GM19238 (cell line): ENCODE measurements around the gene VN1R5.
"Not testable (repeated sequence)": the region's sequence is repeated elsewhere in the genome, so short reads cannot be mapped to it uniquely, and the experiment has no call there.

Source experiments
- DNase-seq: peaks from one replicate; pipeline ENCODE4 v3.0.0; 2011; ENCODE audit warnings: low spot score; ENCODE audit not compliant: insufficient read length

VN1R5 gene

DNA sequence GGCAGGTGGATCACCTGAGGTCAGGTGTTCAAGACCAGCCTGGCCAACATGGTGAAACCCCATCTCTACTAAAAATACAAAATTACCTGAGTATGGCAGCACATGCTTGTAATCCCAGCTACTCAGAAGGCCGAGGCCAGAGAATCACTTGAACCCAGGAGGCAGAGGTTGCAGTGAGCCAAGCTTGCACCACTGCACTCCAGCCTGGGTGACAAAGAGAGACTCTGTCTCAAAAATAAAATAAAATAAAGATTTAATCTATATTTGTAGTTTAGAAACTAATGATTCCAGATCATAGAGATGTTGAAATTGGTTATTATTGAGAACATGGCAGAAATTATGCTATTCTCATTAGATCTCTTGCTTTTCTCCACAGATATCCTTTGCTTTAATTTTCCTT lies at the start of gene VN1R5:
Gene VN1R5, plus strand, starts transcription at position 301 of the 400 bp plus-strand sequence.
- not testable (repeated sequence) for DNase-seq

DNA sequence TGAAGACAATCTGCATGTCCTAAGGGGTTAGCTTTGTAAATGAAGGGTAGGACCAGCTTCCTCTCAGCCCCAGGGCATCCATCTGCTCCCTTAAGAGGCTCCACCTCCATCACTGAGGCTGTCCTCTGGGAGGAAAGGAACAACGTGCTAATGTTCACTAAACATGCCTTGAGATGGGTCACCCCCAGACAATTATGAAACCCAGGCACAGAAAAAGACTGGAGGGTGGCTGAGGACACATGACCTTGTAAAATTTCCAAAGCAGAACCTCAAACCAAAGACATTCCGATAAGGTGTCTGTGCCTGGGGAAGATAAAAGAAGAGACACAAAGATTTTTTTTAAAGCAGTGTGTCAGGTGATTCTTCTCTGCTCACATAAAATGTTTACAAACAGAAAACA lies 46.5 kb upstream of the VN1R5 start:
- no peak for DNase-seq

GRCh38 chr1:247210062-247210375 lies 45.9 kb upstream of the VN1R5 start:
- no peak for DNase-seq

- DNase-seq: peak; percentile 79
Measured at GRCh38 chr1:247210376-247211117, 45.3 kb upstream of the VN1R5 start.

- no peak for DNase-seq
Measured at GRCh38 chr1:247211339-247211738, 44.5 kb upstream of the VN1R5 start.

DNA sequence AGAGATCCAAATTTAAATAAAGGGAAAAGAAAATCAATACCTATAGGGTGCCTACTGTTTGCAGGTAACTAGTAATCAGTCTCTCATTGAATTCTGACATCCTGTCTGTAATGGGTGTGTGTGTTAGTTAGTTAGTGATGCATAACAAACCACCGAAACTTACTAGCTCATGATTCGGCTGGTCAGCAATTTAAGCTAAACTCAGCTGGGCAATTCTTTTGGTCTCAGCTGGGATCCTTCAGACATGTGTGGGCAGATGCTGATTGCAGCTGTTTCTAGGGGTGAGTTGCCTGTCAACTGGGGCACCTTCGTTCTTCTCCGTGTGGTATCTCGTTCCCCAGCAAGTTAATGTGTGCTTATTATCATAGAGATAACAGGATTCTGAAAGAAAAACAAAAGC lies 43.9 kb upstream of the VN1R5 start:
- peak; percentile 19 for DNase-seq

DNA sequence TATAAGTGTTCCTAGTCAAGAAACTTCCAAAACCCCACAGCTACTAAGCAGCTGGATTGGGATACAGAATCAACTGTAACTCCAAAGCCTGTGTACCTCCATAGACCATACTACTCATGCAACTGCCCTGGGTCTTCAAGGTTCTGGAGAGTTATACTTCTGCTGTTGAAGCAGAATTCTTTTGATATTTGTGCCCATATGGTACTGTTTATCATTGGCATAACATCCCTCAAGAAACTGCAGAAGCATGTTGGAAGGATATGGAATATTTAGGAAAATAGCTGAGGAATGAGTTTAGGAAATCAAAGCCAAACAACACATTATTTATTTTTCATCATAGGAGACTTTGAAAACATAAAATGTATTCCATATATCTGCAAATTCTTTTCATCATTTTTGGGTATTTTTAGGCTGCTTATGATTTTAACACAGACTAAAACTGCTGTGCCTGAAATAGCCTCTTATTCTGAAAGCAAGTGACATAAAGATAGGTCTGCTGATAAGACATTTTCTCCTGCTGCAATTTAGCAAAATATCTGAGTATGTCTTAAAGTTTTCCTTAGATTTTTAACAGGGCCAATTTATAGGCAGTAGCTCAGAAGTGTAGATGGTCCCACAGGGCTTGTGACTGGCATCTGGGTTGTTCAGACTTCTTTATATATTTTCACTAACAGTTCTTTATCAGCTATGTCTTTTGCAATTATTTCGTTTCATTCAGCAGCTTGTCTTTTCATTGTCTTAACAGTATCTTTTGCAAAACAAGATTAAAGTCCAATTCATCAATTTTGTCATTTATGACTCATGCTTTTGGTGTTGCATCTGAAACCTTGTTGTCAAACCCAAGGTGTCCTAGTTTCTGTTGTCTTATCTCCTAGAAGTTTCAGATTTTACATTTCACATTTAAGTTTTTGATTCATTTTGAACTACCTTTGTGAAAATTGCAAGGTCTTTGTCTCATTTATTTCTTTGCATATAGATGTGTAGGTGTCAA lies 43.0 kb upstream of the VN1R5 start:
- DNase-seq: no peak

- DNase-seq: no peak
Measured at GRCh38 chr1:247216261-247216660, 39.6 kb upstream of the VN1R5 start.

- no peak for DNase-seq
Measured at GRCh38 chr1:247218121-247218651, 37.7 kb upstream of the VN1R5 start.

DNA sequence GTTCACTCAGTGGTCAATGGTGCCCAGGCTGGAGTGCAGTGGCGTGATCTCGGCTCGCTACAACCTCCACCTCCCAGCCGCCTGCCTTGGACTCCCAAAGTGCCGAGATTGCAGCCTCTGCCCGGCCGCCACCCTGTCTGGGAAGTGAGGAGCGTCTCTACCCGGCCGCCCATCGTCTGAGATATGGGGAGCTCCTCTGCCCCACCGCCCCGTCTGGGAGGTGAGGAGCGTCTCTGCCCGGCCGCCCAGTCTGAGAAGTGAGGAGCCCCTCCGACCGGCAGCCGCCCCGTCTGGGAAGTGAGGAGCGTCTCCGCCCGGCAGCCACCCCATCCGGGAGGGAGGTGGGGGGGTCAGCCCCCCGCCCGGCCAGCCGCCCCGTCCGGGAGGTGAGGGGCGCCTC lies 35.6 kb upstream of the VN1R5 start:
- not testable (repeated sequence) for DNase-seq

DNA sequence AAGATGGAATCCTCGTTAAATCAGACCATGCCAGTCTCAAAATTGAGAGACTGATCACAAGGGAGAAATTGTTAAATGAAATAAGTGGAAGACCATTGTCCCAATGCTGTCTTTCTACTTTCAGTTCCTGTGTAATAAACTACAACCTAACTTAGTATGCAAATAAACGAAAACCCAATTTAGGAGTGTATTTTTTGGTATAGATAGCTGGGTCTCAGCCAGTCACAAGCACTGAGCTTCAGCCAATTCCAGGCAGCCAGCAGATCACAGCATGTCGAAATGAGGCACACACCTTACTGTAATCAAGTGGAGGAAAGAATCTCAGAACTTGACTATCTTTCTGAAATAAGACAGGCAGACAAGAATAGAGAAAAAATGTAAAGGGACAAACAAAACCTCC lies 33.0 kb upstream of the VN1R5 start:
- DNase-seq: no peak

- DNase-seq: no peak
Measured at GRCh38 chr1:247224822-247225221, 31.1 kb upstream of the VN1R5 start.

DNA sequence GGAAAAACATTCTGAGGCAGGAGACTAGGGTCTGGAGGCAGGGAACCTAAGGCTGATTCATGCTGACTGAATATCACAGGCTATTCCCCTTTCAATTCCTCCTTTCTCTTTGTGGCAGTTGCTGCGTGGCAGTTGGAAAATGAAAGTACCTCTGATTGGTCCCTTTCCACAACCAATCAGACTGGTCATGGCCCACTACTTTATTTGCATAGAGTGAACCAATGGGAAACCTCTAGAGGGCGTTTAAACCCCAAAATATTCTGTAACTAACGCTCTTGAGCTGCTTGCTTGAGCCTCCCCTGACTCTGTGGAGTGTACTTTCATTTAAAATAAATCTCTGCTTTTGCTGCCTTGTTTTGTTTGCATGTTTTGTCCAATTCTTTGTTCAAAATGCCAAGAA lies 27.7 kb upstream of the VN1R5 start:
- DNase-seq: no peak

DNA sequence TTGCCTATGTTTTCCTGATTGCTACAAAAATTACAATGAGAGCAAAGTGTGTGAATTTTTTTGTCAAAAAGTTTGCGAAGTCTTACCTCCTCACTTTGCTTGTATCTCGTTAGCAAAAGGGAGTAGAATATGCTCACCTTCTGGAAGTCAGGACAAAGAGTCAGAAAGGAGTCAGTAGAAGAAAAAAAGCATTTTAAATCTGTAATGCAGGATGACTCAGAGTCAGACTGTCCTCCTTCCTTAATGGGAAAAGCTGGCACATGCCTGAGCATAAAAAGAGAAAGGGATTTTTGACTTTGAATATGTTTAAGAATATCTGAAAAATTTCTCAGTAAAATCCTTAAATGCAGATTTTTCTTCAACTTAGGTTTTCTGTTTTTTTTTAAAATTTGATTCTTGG lies 14.2 kb upstream of the VN1R5 start:
- DNase-seq: no peak

- no peak for DNase-seq
Measured at GRCh38 chr1:247243524-247244137, 12.2 kb upstream of the VN1R5 start.

- no peak for DNase-seq
Measured at GRCh38 chr1:247246325-247247115, 9.4 kb upstream of the VN1R5 start.

- no peak for DNase-seq
Measured at GRCh38 chr1:247247568-247247967, 8.3 kb upstream of the VN1R5 start.

DNA sequence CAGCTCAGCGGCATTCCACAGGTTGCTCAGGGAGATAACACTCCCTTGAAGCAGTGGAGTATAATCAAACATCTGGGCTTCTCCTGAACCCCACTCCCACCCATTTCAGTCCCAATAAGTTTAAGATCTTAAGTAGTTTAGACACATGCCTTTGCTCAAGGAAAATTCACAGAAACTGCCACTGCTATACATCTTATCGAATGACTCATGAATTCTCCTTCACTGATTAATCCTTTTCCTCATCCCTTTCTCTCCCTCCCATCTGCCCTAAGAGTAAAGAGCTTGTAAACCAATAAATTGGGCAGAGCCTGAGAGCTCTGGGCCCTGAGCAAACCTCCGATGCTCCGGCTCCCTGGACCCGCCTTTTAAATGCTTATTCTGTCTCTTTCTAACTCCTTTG lies 10.2 kb downstream of the VN1R5 start:
- no peak for DNase-seq

DNA sequence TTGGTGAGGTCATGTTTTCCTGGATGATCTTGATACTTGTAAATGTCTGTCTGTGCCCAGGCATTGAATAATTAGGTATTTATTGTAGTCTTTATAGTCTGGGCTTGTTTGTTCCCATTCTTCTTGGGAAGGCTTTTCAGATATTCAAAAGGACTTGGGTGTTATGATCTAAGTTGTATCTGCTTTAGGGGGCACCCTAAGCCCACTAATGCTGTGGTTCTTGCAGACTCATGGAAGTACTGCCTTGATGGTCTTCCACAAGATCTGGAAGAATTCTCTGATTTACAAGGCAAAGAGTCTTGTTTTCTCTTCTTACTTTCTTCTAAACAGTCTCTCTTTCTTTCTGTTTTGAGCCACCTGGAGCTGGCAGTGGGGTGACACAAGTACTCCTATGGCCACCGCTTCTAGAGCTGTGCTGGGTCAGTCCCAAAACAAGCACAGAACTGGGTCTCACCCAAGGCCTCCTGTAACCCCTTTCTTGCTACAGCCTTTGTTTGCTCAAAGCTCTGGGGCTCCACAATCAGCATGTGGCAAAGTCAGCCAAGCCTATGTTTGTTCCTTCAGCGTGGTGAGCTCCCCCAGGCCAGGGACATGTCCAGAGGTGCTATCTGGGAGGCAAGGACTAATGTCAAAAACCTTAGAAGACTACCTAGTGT lies 12.6 kb downstream of the VN1R5 start:
- no peak for DNase-seq

DNA sequence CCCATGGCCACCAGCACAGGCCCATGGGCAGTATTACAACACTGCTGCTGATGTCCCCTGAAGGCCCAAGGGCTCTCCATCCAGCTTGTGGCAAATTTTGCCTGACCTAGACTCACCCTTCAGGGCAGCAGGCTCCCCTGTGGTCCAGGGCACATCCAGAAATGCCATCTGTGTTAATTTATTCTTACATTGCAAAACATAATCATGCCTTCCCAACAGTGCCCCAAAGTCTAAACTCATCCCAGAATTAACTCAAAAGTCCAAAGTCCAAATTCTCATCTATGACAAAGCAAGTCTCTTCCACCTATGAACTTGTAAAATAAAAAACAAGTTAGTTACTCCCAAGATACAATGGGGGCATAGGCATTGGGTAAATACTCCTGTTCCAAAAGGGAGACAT lies 13.3 kb downstream of the VN1R5 start:
- DNase-seq: no peak

- no peak for DNase-seq
Measured at GRCh38 chr1:247270003-247270402, 14.1 kb downstream of the VN1R5 start.
